Type B pancreatic cell (in vitro differentiated cells): ENCODE data around the gene LRMDA. TPM values are rescaled to one million over a fixed set of nuclear protein-coding genes. Genes with fewer than 3 reads are reported as not detected.

Experiments
- DNase-seq: peaks from one replicate; pipeline ENCODE4 v3.0.0; 2021; ENCODE audit warnings: mixed read lengths; ENCODE audit not compliant: unreplicated experiment; ENCODE audit errors: extremely low spot score
- H3K27ac Mint-ChIP-seq: 2 replicates; pipeline ENCODE4 v1.8.0; 2021; ENCODE audit warnings: mild to moderate bottlenecking, mixed read lengths
- H3K27me3 Mint-ChIP-seq: 2 replicates; pipeline ENCODE4 v1.8.0; 2021; ENCODE audit warnings: mixed read lengths
- H3K36me3 Mint-ChIP-seq: 2 replicates; pipeline ENCODE4 v1.8.0; 2021; ENCODE audit warnings: mixed read lengths
- H3K4me1 Mint-ChIP-seq: one replicate; pipeline ENCODE4 v1.8.0; 2021; ENCODE audit warnings: mixed read lengths; ENCODE audit not compliant: unreplicated experiment
- H3K4me3 Mint-ChIP-seq: 2 replicates; pipeline ENCODE4 v1.8.0; 2021; ENCODE audit warnings: mild to moderate bottlenecking, mixed read lengths
- H3K9me3 Mint-ChIP-seq: 2 replicates; pipeline ENCODE4 v1.8.0; 2021; ENCODE audit warnings: mixed read lengths
- total RNA-seq: library from RNA; stranded (reverse); gene quantifications from 2 replicates; pipeline ENCODE4 v1.2.1, GENCODE V29; 2021; ENCODE audit warnings: low replicate concordance
- TF ChIP-seq, protein P1 (sequence below): fragments of 200-600 bp; sonication (generic); conservative IDR thresholded peaks from 2 replicates; pipeline ENCODE4 v1.5.0; 2021; ENCODE audit warnings: antibody characterized with exemption, mild to moderate bottlenecking

Gene LRMDA
- total RNA-seq, 1 donor from 2014 or later, result 2.0 TPM

DNA sequence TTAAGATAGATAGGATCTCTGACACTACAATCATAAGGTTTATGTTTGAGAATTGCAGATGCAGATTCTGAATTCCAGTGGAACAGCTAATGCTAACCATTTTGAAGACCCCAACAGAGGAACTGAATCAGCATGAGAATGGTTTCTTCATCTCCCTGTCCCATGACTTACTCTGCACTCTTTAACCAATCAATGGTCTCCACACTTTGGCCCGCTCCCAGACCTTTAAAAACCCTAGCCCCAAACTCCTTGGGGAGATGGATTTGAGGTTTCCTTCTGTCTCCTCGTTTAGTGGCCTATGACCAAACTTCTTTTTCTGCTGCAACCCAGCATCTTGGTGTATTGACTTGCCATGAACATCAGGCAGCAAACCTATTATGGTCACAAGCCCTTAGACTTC, 804.9 kb downstream of the LRMDA start:
- Mint-ChIP-seq H3K4me3 (no peak overlapping the region), H3K4me1 (peaks cover 5% of the 10 kb centered on the region), H3K27ac (no peak overlapping the region), H3K27me3 (peaks cover 6% of the 10 kb centered on the region), H3K9me3 (peaks cover 9% of the 10 kb centered on the region), H3K36me3 (peaks cover 4% of the 10 kb centered on the region)
- TF ChIP-seq, protein P1, sequence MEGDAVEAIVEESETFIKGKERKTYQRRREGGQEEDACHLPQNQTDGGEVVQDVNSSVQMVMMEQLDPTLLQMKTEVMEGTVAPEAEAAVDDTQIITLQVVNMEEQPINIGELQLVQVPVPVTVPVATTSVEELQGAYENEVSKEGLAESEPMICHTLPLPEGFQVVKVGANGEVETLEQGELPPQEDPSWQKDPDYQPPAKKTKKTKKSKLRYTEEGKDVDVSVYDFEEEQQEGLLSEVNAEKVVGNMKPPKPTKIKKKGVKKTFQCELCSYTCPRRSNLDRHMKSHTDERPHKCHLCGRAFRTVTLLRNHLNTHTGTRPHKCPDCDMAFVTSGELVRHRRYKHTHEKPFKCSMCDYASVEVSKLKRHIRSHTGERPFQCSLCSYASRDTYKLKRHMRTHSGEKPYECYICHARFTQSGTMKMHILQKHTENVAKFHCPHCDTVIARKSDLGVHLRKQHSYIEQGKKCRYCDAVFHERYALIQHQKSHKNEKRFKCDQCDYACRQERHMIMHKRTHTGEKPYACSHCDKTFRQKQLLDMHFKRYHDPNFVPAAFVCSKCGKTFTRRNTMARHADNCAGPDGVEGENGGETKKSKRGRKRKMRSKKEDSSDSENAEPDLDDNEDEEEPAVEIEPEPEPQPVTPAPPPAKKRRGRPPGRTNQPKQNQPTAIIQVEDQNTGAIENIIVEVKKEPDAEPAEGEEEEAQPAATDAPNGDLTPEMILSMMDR, result no peak
- DNase-seq, result no peak

DNA sequence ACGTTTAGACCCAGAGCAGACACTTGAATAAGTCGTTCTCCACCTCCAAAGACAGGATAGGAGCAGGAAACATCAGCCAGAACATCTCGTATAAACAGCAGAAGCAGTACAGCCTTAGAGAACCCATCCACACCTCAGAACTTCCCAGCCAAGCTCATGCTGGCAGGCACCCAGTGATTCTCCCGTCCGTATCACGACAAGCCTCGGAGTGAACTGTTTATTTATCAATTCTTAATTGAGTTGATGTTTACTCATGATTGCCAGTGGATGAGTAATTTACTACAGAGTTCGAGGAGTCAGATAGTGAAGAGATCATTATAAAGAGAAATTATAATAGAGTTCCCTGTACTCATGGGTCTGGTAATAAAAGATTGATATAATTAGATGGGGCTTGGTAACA, 811.5 kb downstream of the LRMDA start:
- H3K27me3 Mint-ChIP-seq, result peaks cover 9% of the 10 kb centered on the region
- no peak for DNase-seq
- TF ChIP-seq, protein P1, result no peak
- H3K36me3 Mint-ChIP-seq, result no peaks in the 10 kb centered on the region
- H3K9me3 Mint-ChIP-seq, result peaks cover 8% of the 10 kb centered on the region
- no peak overlapping the region for H3K27ac Mint-ChIP-seq
- H3K4me3 Mint-ChIP-seq, result no peak overlapping the region
- H3K4me1 Mint-ChIP-seq, result no peaks in the 10 kb centered on the region

DNA sequence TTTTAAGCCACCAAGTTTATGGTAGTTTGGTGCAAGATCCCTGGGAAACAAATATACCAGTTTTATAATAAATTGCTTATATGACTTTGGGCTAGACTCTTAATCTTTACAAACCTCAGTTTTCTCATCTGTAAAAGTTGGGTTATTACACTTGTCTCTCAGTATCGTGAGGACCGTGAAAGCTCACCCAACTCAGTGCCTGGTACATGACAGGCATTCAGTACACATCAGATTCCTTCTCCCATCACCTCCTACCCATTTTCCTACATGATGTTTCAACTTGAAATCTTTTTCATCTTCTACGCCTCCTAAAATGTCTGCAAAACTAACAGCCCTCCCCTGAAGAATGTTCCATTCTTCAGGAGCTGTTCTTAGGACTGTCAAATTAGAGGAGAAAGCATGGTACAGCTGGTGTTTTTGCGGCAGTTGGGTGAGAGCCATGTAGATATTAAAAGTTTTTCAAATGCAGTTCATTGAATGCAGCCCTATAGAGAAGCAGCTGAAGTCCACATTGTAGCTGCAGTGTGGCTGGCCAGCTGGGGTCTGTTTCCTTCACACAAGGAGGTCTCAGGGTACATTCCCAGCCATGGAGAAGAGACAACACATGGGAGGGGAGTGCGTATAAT, 812.8 kb downstream of the LRMDA start:
- H3K4me1 Mint-ChIP-seq, result no peaks in the 10 kb centered on the region
- H3K27ac Mint-ChIP-seq, result no peak overlapping the region
- DNase-seq, result no peak
- H3K27me3 Mint-ChIP-seq, result peaks cover 9% of the 10 kb centered on the region
- peaks cover 8% of the 10 kb centered on the region for H3K9me3 Mint-ChIP-seq
- H3K4me3 Mint-ChIP-seq, result no peak overlapping the region
- TF ChIP-seq, protein P1, result no peak
- no peaks in the 10 kb centered on the region for H3K36me3 Mint-ChIP-seq

DNA sequence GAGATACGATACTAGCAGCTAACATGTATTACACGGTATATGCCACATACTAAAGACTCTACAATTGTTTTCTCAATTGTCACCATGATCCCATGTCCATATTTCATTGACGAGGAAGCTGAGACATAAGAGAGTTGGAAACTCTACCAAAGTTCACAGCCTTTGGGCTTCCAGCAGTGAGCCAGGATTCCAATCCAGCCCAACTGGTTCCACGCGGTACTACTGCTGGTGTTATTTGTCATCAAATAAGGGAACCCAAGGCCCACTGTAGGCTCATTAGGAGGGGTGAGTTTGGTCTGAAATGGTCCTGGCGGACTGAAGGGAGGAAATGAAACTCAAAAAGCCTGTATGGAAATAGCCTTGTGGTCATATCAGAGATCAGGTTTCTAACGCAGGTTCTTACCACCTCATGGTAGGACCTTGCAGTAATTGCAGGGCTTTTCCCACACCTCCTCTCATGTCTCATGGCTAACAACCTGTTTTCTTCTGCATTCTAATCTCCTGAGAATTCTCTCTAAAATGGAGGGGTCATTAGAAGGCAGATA, 814.6 kb downstream of the LRMDA start:
- H3K4me1 Mint-ChIP-seq, result peaks cover 7% of the 10 kb centered on the region
- no peaks in the 10 kb centered on the region for H3K36me3 Mint-ChIP-seq
- no peak for DNase-seq
- no peak overlapping the region for H3K27ac Mint-ChIP-seq
- H3K9me3 Mint-ChIP-seq, result peaks cover 9% of the 10 kb centered on the region
- H3K4me3 Mint-ChIP-seq, result no peak overlapping the region
- H3K27me3 Mint-ChIP-seq, result peaks cover 14% of the 10 kb centered on the region
- TF ChIP-seq, protein P1, result no peak

DNA sequence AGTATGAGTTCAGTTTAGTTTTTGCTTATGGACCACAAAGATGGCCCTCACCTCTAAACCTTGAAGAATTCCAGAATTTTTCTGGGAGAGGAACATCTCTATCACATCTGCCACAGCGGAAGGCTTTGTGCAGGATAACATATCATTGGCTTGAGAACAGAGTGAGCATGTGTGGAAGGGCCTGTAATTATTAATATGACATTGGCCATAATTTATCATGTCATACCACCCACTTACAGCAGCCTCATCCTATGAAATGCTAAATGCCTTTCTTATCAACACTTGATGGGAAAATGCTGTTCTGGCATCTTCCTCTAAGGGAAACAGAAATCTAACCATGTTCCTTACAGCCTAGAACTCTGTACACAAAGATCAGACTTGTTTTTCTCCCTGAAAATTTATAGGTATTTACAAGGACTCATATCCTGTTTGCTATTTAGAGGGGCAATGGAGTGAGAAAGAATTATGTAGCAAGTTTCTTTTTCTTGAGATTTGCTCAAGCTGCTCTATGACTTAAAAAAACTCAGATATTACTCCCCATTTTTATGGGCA, 817.3 kb downstream of the LRMDA start:
- TF ChIP-seq, protein P1, result no peak
- Mint-ChIP-seq H3K36me3 (no peaks in the 10 kb centered on the region), H3K4me3 (no peak overlapping the region), H3K9me3 (peaks cover 9% of the 10 kb centered on the region), H3K4me1 (peaks cover 7% of the 10 kb centered on the region), H3K27me3 (peaks cover 14% of the 10 kb centered on the region), H3K27ac (no peak overlapping the region)
- no peak for DNase-seq
